Esophagus squamous epithelium (tissue), 4 donors: Measurements from ENCODE around the gene TRPV2.

Experiments used
- CTCF ChIP-seq, 6 experiments: fragments of 450-650 bp in 4 of 6; fragments of 200-600 bp in 2 of 6; sonication (generic) in 2 of 6; IDR thresholded peaks; one replicate each; pipeline ENCODE4 v1.5.1; 2016 to 2019; ENCODE audit warnings: antibody characterized with exemption in 6 of 6, mild to moderate bottlenecking in 4 of 6, moderate library complexity in 4 of 6
- POLR2A ChIP-seq, 4 donors: fragments of 450-650 bp; IDR thresholded peaks; one replicate each; pipeline ENCODE4 v1.6.1; 2017; ENCODE audit warnings: antibody characterized with exemption in 4 of 4, mild to moderate bottlenecking in 4 of 4, moderate library complexity in 3 of 4

GRCh38 chr17:16439303-16439791 is 24.0 kb downstream of the TRPV2 start:
- TF ChIP-seq CTCF (IDR thresholded peaks at IDR 0.05): no peak
- no peak for TF ChIP-seq POLR2A (IDR thresholded peaks at IDR 0.05)
